ENCODE data around the gene SUSD4.
A peak's percentile ranks its signal among the peaks of the same experiment; 100 is the strongest.

Gene SUSD4

GRCh38 chr1:223227486-223228196 is 136.3 kb downstream of the SUSD4 start:
- DNase-seq: no peak

- DNase-seq: no peak
These were observed 136.9 kb downstream of the SUSD4 start for GRCh38 chr1:223227031-223227430.

- no peak for DNase-seq
These were observed 137.7 kb downstream of the SUSD4 start for GRCh38 chr1:223226271-223226670.

GRCh38 chr1:223225481-223225880 is 138.5 kb downstream of the SUSD4 start:
- no peak for DNase-seq

- DNase-seq: no peak
These were observed 138.9 kb downstream of the SUSD4 start for GRCh38 chr1:223225061-223225460.

GRCh38 chr1:223224465-223224864 is 139.5 kb downstream of the SUSD4 start:
- DNase-seq: no peak

- DNase-seq: no peak
These were observed 140.6 kb downstream of the SUSD4 start for GRCh38 chr1:223223091-223223995.

- no peak for DNase-seq
These were observed 141.6 kb downstream of the SUSD4 start for GRCh38 chr1:223222377-223222776.

GRCh38 chr1:223221686-223222085 is 142.3 kb downstream of the SUSD4 start:
- DNase-seq: no peak

GRCh38 chr1:223219846-223220610 is 143.9 kb downstream of the SUSD4 start:
- DNase-seq: no peak

GRCh38 chr1:223219318-223219635 is 144.7 kb downstream of the SUSD4 start:
- no peak for DNase-seq

GRCh38 chr1:223217781-223218180 is 146.2 kb downstream of the SUSD4 start:
- DNase-seq: no peak

- no peak for DNase-seq
These were observed 147.3 kb downstream of the SUSD4 start for GRCh38 chr1:223216531-223217205.

- no peak for DNase-seq
These were observed 147.9 kb downstream of the SUSD4 start for GRCh38 chr1:223216074-223216473.

GRCh38 chr1:223215026-223215425 is 148.9 kb downstream of the SUSD4 start:
- DNase-seq: no peak

- no peak for DNase-seq
These were observed 149.6 kb downstream of the SUSD4 start for GRCh38 chr1:223214261-223214807.

GRCh38 chr1:223212441-223212840 is 151.5 kb downstream of the SUSD4 start:
- DNase-seq: peak; percentile 43

GRCh38 chr1:223211323-223211985 is 152.5 kb downstream of the SUSD4 start:
- DNase-seq: peak; percentile 25

- DNase-seq: no peak
These were observed 153.2 kb downstream of the SUSD4 start for GRCh38 chr1:223210788-223211120.

GRCh38 chr1:223209992-223210787 is 153.8 kb downstream of the SUSD4 start:
- DNase-seq: no peak

- no peak for DNase-seq
These were observed 154.6 kb downstream of the SUSD4 start for GRCh38 chr1:223209293-223209898.
